NCI-H1694 (cell line): ENCODE results near the gene CFAP69.
"Not testable (repeated sequence)": the region's sequence is repeated elsewhere in the genome, so short reads cannot be mapped to it uniquely, and the experiment has no call there.

Experiments used
- DNase-seq: peaks from one replicate; lab custom pipeline; 2025; lab: John Stamatoyannopoulos, UW

CFAP69 gene

GRCh38 chr7:90231304-90231703, 13.7 kb upstream of the CFAP69 start:
- no peak for DNase-seq

- no peak for DNase-seq
Observed at GRCh38 chr7:90232430-90232829, 12.5 kb upstream of the CFAP69 start.

DNA sequence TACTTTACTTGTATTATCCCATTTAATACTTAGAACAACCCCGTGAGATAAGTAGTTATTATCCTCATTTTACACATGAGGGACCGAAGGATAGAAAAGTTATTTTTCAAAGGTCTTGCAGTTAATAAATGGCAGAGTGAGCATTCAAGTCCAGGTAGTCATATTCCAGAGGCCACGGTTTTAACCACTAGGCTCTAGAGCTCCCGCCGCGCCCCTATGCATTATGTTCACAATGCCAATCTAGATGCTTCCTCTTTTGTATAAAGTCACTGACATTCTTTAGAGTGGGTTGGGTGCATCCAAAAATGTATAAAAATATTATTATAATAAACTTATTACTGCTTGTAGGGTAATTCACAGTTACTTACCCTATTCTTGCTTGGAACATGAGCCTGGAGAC, 11.4 kb upstream of the CFAP69 start:
- DNase-seq, result no peak

- no peak for DNase-seq
Observed at GRCh38 chr7:90236721-90237289, 8.2 kb upstream of the CFAP69 start.

DNA sequence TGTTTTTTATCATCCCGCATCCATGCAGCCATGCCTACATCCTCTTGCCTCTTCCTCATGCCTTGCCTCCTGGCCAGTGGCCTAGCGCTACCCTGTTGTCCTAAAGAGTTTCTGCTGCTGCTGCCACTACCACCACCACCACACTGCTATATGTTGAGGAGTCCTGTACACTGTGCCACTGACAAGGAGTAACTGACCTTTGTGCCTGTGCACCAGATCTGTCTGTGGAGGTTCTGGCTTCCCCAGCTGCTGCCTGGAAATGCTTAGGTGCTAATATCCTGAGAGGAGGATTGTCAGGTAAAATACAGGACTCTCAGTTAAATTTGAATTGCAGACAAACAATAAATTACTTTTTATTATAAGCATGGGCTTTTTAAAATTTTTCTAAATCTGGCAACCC, 7.0 kb upstream of the CFAP69 start:
- no peak for DNase-seq

DNA sequence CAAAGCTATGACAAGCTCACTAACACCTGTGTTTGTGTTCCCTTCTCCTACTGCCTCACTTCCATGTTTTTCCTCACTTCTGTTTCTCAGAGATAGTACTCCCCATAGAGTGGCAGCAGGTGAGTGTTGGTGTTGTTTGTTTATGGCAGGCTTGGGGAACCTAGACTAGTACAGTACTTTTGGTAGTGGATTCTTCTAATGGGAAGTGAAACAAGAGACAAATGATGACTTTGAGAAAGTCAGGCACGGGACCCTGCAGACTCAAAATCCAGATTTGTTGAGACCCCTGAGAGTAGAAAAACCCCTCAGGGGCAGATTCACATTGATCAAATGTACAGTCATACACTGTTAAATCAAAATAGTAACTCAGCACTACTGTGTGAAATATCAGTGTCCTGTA, 6.4 kb upstream of the CFAP69 start:
- no peak for DNase-seq

GRCh38 chr7:90239050-90239449, 5.9 kb upstream of the CFAP69 start:
- DNase-seq, result no peak

GRCh38 chr7:90239625-90240228, 5.2 kb upstream of the CFAP69 start:
- DNase-seq, result no peak

DNA sequence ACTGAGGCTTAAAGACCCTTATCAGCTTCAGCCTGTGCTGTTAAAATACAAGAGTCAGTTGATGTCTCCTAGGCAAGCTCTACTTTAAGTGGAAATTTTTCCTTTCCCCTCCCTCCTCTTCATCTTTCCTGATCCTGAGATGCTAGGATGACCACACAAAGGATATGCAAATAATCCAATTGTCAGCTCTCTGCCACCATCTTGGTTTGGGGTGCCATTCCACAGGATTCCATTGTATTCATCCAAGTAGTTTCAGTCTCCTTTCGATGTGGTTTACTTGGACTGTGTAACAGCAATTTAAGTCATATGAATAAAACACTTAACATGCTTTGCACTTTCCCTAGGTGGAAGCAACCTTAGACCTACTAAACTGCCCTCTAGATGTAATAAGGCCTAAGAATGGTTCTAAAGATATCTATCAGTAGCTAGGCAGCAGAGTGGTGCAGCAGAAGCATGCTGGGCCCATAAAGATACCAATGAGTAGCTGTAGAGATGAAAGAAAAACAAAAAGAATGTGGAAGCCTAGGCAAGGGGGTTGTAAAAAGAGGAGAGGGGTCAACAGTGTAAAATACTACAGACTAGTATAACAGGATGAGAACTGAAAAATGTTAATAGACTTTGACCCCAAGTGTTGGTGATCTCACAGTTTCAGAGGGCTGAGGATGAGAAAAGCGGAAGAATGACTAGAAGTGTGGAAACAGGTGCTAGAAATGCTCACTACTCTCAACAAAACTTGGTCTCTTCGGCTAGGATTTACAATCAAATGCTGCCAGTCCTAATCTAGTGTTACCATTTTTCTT, 2.4 kb upstream of the CFAP69 start:
- DNase-seq, result no peak

DNA sequence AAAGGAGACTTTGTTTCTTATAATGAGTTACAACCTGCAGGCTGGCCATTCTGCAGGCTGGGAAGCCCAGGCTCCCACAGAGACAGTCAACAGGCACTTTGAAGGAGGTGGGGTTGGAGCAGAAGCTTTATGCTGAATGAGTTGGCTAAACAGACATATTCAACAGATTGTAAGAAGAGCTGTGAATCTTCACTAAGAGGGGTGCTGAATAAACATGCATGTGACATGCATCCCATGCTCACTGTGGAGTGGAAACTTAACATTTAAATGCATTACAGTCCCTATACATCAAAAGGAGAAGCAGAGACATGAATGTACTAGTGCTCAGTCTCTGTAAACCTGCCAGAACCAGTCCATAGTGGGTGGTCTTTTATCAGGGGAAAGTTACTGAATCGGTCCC, 1.4 kb upstream of the CFAP69 start:
- no peak for DNase-seq

DNA sequence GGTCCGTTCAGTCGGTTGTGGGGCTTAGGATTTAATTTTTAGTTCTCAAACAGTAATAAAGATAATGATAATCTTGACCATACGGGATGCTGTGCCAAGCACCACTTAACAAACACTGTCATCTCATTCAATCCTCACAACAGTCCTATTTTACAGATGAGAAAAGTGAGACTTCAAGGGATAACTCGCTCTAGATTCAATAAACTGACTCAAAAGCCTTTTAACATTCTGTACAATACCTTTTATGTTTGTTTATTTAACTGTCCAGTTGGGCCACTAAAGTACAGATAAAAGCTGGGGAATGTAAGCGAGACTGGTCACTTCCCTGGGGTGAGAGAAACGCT, 437 bp upstream of the CFAP69 start:
- DNase-seq, result no peak

- DNase-seq, result no peak
Observed at GRCh38 chr7:90246171-90246570, 1.2 kb downstream of the CFAP69 start.

GRCh38 chr7:90248706-90249105, 3.7 kb downstream of the CFAP69 start:
- DNase-seq, result no peak

DNA sequence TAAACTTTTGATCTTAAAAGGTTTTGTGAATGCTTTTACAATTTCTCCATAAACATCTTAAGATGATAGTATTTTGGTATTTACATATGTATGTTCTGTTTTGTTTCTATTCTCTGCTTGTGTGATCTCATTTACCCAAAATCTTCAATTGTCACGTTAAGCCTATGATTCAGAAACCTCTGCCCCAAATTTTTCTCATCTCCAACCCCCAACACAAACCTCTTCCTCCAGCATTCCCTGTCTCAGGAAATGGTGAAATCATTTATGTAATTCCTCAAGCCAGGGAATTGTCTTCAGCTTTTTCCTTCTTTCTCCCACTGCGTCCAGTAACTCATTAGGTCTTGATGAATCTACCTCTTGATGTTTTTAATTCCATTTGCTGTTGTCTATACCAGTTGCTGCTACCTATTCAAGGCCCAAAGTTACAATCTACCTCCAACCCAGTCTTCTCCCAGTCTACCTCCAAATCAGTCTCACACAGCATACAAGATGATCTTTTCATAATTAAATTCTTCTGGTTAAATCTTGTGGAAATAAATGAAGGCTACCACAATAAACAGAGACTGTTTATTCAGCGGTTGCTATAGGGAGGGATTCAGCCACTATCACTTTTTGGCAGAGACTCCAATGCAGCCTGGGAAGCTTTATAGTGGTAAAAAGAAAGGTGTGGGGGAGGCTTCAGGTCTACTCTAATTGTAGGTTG, 5.8 kb downstream of the CFAP69 start:
- DNase-seq, result no peak

DNA sequence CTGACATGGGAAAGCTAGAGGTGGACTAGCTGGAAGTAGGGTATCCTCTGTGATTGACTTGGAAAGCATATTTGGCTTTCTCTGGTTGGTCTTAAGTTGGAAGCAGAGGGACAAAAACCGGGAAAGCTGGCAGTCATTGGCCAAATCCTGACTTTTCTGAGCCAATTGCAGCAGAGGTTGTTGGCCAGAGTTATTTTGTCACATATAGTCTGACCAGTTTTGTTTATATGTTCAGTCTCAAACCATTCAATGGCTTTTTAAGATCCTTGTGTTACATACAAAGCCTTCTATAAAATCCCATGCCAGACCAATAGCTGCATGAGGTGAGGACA, 6.3 kb downstream of the CFAP69 start:
- no peak for DNase-seq

DNA sequence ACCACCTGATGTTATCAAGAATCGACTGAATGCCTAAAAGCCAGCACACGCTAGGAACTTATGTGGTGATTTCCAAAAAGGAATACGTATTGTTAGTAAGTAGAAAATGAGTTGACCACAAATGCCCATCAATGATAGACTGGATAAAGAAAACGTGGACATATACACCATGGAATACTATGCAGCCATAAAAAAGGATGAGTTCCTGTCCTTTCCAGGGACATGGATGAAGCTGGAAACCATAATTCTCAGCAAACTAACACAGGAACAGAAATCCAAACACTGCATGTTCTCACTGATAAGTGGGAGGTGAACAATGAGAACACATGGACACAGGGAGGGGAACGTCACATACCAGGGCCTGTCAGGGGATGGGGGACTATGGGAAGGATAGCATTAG, 11.0 kb downstream of the CFAP69 start:
- not testable (repeated sequence) for DNase-seq

- no peak for DNase-seq
Observed at GRCh38 chr7:90256778-90257177, 11.8 kb downstream of the CFAP69 start.

- DNase-seq, result no peak
Observed at GRCh38 chr7:90261441-90261840, 16.5 kb downstream of the CFAP69 start.

GRCh38 chr7:90262438-90262837, 17.5 kb downstream of the CFAP69 start:
- peak; percentile 41 for DNase-seq

- no peak for DNase-seq
Observed at GRCh38 chr7:90266808-90267207, 21.8 kb downstream of the CFAP69 start.

GRCh38 chr7:90267263-90267858, 22.4 kb downstream of the CFAP69 start:
- no peak for DNase-seq

DNA sequence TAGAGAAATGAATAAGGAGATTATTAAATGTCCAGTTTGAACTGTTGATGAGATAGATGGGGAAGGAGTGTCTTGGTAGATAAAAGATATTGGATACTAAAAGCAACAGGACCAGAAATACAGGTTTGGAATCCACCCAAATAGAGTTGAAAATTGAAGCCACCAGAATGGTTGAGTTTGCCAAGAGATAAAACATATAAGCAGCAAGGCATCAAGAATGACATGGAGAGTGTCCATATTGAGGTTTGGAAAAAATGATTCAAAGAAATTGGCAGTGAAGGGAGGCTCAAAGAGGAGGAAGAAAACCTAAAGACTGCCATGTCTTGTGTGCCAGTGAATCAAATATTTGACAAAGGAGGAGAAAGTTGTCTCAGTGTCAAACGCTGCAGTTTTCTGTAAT, 24.2 kb downstream of the CFAP69 start:
- DNase-seq, result no peak
